Stimulated activated naive CD8-positive, alpha-beta T cell treated with anti-CD3 and anti-CD28 coated beads, Interleukin-15, amount 100 ng/mL, for 72 hours (primary cell): ENCODE data around the gene ITK.

Experiments used
- ATAC-seq: fragments of 150-1000 bp; cut with Tn5 transposase; 2 replicates; pipeline ENCODE4 v1.10.0; 2021; ENCODE audit warnings: mild to moderate bottlenecking, moderate library complexity
- DNase-seq, 2 donors: peaks; one replicate each; pipeline ENCODE4 v3.0.0; 2021 to 2022
- H3K27ac Mint-ChIP-seq, 2 donors: one replicate each; pipeline ENCODE4 v1.8.0; 2022; ENCODE audit warnings: mild to moderate bottlenecking in 2 of 2, mixed read lengths in 2 of 2, moderate library complexity in 2 of 2
- H3K27me3 Mint-ChIP-seq: one replicate; pipeline ENCODE4 v1.8.0; 2022; ENCODE audit warnings: mixed read lengths
- H3K4me1 Mint-ChIP-seq: one replicate; pipeline ENCODE4 v1.8.0; 2022; ENCODE audit warnings: mild to moderate bottlenecking, mixed read lengths
- H3K4me3 Mint-ChIP-seq, 2 donors: one replicate each; pipeline ENCODE4 v1.8.0; 2022; ENCODE audit warnings: mild to moderate bottlenecking in 2 of 2, mixed read lengths in 2 of 2, moderate library complexity in 1 of 2
- H3K9me3 Mint-ChIP-seq, 2 donors: one replicate each; pipeline ENCODE4 v1.8.0; 2022; ENCODE audit warnings: mixed read lengths in 2 of 2

ITK gene

DNA sequence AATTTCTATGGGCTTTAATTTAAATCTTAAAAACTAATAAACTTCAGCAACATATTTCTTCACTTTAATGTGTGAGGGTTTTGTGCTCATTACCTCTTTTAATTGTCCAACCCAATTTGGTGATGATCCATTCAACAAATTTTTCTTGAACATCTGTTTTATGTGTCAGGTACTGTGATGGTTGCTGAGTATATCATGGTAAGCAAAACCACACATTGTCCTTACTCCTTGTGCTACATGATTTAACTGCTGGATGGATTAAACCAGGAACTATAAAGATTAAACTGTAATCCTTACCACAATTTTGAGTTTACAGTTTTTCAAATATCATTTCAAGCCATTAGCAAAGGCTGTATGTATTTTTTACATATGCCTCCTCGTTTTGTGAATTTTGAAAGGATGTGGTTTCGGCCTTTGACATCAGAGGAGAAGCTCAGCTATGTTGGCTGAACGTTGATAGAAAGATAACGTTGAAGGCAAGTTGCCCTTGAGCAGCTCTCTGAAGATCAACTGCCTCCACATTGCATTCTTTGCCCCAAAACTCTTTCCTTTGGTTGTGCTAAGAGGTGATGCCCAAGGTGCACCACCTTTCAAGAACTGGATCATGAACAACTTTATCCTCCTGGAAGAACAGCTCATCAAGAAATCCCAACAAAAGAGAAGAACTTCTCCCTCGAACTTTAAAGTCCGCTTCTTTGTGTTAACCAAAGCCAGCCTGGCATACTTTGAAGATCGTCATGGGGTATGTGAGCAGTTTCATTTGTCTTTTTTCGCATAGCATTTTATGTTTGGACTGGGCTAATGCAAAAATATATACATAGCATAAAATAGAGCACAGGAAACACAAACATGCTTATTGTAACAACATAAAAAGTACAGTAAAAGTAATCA is at the start of gene ITK:
Gene ITK, plus strand, starts transcription at position 467 of the 891 bp plus-strand sequence. Its CDS starts 138 bp downstream, at position 605.
- H3K9me3 Mint-ChIP-seq, result peaks cover 0 to 8% of the 10 kb centered on the region in 2 donors
- no peaks in the 10 kb centered on the region for H3K27me3 Mint-ChIP-seq
- H3K4me1 Mint-ChIP-seq, result peaks cover 49% of the 10 kb centered on the region
- H3K27ac Mint-ChIP-seq, result peak within 1 kb of the TSS; percentile 99 to 100
- DNase-seq (peak; percentile 45 to 59), ATAC-seq (peak; percentile 76)
- H3K4me3 Mint-ChIP-seq, result peak within 1 kb of the TSS; percentile 87 to 97

DNA sequence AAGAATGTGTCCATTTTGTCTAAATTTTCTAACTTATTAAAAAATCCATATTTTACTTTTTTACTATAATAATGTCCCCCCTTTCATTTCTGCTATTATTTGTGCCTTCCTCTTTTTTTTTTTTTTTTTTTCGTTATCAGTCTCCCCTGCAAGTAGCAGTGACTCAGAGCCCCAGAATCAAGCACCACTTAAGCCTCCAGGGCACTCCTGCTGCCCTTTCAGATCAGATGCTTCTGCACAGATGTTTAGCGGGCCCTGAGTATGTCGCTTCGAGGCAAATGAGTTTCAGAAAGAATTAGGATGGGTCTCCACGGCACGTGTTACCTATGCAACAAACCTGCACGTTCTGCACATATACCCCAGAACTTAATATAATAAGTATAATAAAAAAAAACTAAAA is 49.7 kb upstream of the ITK start:
- no peaks in the 10 kb centered on the region for H3K27me3 Mint-ChIP-seq
- no peak for ATAC-seq
- peak overlapping the region in 1 of 2 donors; percentile 6 for H3K27ac Mint-ChIP-seq
- H3K4me3 Mint-ChIP-seq, result no peak overlapping the region
- peaks cover 0 to 3% of the 10 kb centered on the region in 2 donors for H3K9me3 Mint-ChIP-seq
- H3K4me1 Mint-ChIP-seq, result peaks cover 37% of the 10 kb centered on the region
- no peak for DNase-seq

DNA sequence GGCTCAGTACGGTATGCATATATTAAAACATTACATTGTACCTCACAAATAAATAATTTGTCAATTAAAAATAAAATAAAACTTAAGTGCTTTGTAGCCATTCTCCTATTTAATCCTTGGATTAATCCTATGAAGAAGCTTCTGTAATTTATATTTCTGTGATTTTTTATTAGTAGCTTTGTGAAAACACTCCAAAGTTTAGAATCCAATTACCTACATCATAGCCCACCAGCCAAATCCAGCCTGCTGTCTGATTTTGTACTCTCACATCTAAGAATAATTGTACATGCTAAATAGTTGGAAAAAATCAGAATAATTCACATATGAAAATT is 48.4 kb upstream of the ITK start:
- H3K4me1 Mint-ChIP-seq, result peaks cover 46% of the 10 kb centered on the region

GRCh38 chr5:157137691-157138090 is 42.9 kb upstream of the ITK start:
- DNase-seq (no peak), ATAC-seq (no peak)
- no peak overlapping the region for H3K27ac Mint-ChIP-seq
- peaks cover 59% of the 10 kb centered on the region for H3K4me1 Mint-ChIP-seq
- H3K4me3 Mint-ChIP-seq, result no peak overlapping the region
- H3K9me3 Mint-ChIP-seq, result no peaks in the 10 kb centered on the region
- H3K27me3 Mint-ChIP-seq, result no peaks in the 10 kb centered on the region

More for the DNA sequence above, 48.4 kb upstream of the ITK start:
- H3K27me3 Mint-ChIP-seq, result no peaks in the 10 kb centered on the region
- H3K9me3 Mint-ChIP-seq, result no peaks in the 10 kb centered on the region
- no peak for ATAC-seq
- DNase-seq, result no peak
- no peak overlapping the region for H3K4me3 Mint-ChIP-seq
- H3K27ac Mint-ChIP-seq, result no peak overlapping the region

DNA sequence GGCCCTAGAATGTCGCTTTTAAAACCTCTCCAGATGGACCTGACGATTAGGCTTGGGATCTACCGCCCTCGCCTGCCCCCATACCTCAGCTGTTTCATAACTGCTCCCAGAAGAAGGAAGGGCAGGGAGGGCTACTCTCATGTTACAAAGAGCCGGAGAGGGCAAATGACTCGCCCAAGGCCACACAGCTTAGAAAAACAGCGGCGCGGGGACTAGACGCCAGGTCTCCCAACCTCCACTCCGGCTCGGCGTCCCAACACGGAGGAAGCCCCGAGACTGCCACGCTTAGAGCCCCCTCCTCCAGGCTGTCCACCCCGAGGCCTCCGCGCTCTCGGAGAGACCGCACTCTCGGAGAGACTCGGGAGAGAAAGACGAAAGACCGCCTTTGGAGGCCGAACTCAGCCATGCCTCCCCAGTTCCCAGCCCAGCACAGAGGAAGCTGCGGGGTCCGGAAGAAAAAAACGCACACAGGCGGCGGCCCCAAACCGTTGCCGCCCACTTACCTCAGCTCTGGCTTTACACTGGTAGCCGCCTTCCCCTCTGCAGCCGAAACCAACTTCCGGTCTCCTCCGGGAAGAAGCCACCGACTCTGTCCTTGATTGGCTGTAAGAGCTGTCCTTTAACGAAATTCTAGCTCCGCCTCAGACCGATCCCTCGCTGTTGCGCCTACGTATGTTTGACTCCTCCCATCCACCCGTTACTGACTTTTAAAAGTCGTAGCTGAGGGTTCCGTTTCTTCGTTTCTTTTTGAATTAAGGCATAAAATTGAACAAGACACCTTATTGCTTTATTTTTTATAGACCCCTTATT is 38.1 kb upstream of the ITK start, which contains the start of gene MED7:
Gene MED7, minus strand, starts transcription at position 549 of the 810 bp plus-strand sequence. CDS start 3,434 bp downstream, outside the sequence.
- peak within 1 kb of the TSS; percentile 96 to 98 for H3K27ac Mint-ChIP-seq
- ATAC-seq (peak; percentile 99), DNase-seq (peak; percentile 93 to 97)
- no peaks in the 10 kb centered on the region for H3K9me3 Mint-ChIP-seq
- H3K27me3 Mint-ChIP-seq, result no peaks in the 10 kb centered on the region
- H3K4me3 Mint-ChIP-seq, result peak within 1 kb of the TSS; percentile 90 to 97
- peaks cover 39% of the 10 kb centered on the region for H3K4me1 Mint-ChIP-seq

DNA sequence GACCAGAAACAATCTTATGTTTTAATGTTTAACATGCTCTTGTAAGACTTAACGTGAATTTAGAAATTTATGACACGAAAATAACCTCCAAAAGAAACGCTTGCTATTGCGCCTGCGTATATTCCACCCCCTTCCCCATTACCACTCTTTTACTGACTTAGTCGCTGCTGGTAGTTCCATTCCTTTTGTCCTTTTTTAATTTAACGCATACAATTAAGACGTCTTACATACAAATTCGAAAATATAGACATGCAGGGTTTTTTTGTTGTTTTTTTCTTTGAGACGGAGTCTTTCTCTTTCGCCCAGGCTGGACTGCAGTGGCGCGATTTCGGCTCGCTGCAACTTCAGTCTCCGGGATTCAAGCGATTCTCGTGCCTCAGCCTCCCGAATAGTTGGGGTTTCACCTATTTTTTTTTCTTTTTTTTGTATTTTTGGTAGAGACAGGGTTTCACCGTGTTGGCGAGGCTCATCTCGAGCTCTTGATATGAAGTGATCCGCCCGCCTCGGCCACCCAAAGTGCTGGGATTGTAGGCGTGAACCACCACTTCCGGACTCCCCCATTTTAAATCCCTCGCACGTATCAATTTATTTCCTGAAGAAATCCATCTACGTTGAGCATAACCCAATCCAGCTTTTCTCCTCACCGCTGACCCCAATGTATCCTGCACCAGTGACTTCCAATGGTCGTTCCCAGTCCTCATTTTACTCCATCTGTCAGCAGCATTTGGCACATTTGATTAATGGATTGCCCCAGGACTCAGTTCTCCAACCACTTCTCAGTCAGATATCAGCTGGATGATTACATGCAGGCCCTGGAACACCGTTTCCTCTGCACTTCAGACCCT is 37.3 kb upstream of the ITK start:
- Mint-ChIP-seq H3K27me3 (no peaks in the 10 kb centered on the region), H3K4me3 (peak overlapping the region; percentile 90 to 97), H3K4me1 (peaks cover 44% of the 10 kb centered on the region), H3K9me3 (no peaks in the 10 kb centered on the region), H3K27ac (peak overlapping the region; percentile 96 to 98)
- peak; percentile 38 to 70 for DNase-seq
- peak; percentile 55 for ATAC-seq

- no peaks in the 10 kb centered on the region for H3K27me3 Mint-ChIP-seq
- peak overlapping the region; percentile 4 to 11 for H3K4me3 Mint-ChIP-seq
- ATAC-seq, result peak; percentile 64
- H3K27ac Mint-ChIP-seq, result peak overlapping the region in 1 of 2 donors; percentile 37
- H3K4me1 Mint-ChIP-seq, result peaks cover 60% of the 10 kb centered on the region
- peak; percentile 77 to 80 for DNase-seq
- no peaks in the 10 kb centered on the region for H3K9me3 Mint-ChIP-seq
Measured at GRCh38 chr5:157148734-157149615, 31.7 kb upstream of the ITK start.

DNA sequence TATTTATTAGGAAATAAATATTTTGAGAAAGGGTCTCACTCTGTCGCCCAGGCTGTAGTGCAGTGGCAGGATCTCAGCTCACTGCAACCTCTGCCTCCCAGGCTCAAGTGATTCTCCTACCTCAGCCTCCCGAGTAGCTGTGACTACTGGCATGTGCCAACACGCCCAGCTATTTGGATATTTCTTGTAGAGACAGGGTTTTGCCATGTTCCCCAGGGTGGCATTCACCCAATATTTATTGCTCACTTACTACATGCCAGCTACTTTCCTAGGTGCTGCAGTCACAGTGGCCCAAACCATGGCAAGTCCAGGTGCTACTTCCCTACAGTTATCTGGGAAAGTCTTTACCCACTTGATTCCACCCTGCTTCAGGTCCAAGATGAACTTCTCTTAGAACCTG is 29.6 kb upstream of the ITK start:
- Mint-ChIP-seq H3K4me1 (peaks cover 76% of the 10 kb centered on the region), H3K4me3 (peak overlapping the region; percentile 44 to 66), H3K27me3 (no peaks in the 10 kb centered on the region), H3K27ac (peak overlapping the region; percentile 76 to 91), H3K9me3 (no peaks in the 10 kb centered on the region)
- ATAC-seq (no peak), DNase-seq (no peak)

GRCh38 chr5:157155297-157155696 is 25.3 kb upstream of the ITK start:
- Mint-ChIP-seq H3K4me1 (peaks cover 92% of the 10 kb centered on the region), H3K9me3 (peaks cover 0 to 5% of the 10 kb centered on the region in 2 donors), H3K27me3 (no peaks in the 10 kb centered on the region), H3K4me3 (peak overlapping the region; percentile 78 to 85), H3K27ac (peak overlapping the region; percentile 96 to 97)
- DNase-seq, result no peak
- ATAC-seq, result no peak

- Mint-ChIP-seq H3K4me1 (peaks cover 88% of the 10 kb centered on the region), H3K9me3 (peaks cover 0 to 5% of the 10 kb centered on the region in 2 donors), H3K27ac (peak overlapping the region in 1 of 2 donors; percentile 36), H3K27me3 (no peaks in the 10 kb centered on the region), H3K4me3 (peak overlapping the region in 1 of 2 donors; percentile 26)
- ATAC-seq, result no peak
- DNase-seq, result no peak
Measured at GRCh38 chr5:157157293-157157891, 23.2 kb upstream of the ITK start.

DNA sequence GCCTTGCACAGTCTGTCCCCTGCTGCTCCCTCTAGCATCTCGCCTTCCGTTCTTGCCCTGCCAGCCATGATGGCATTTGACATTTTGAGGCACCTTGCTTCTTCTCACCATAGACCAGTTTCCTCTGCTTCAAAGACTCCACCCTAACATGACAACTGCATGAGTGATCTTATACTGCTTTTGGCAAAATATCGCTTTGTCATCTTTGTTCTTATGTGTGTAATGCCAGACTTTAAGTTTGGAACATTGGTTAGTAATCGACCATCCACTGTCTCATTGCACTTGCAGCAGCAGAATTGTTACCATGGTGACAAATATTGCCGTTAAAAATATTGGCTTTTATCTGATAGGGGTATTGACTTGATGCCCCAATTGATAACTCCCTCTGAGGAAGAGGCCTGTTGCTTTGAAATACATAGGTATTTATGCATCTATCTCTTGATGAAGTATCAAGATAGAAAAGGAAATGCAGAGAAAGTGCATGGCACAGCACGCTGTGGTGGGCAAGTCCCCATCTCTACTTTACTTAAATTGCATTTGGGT is 21.4 kb upstream of the ITK start:
- H3K9me3 Mint-ChIP-seq, result peaks cover 0 to 5% of the 10 kb centered on the region in 2 donors
- no peak for DNase-seq
- H3K4me1 Mint-ChIP-seq, result peaks cover 79% of the 10 kb centered on the region
- H3K4me3 Mint-ChIP-seq, result peak overlapping the region; percentile 63 to 81
- peak overlapping the region; percentile 90 to 96 for H3K27ac Mint-ChIP-seq
- peak; percentile 78 for ATAC-seq
- H3K27me3 Mint-ChIP-seq, result no peaks in the 10 kb centered on the region

- peaks cover 0 to 5% of the 10 kb centered on the region in 2 donors for H3K9me3 Mint-ChIP-seq
- H3K27ac Mint-ChIP-seq, result peak overlapping the region; percentile 90 to 96
- ATAC-seq, result peak; percentile 62
- peaks cover 76% of the 10 kb centered on the region for H3K4me1 Mint-ChIP-seq
- DNase-seq, result peak in 1 of 2 donors; percentile 48
- H3K27me3 Mint-ChIP-seq, result no peaks in the 10 kb centered on the region
- peak overlapping the region; percentile 63 to 81 for H3K4me3 Mint-ChIP-seq
Measured at GRCh38 chr5:157160001-157160400, 20.6 kb upstream of the ITK start.

GRCh38 chr5:157161996-157162395 is 18.6 kb upstream of the ITK start:
- Mint-ChIP-seq H3K27ac (no peak overlapping the region), H3K9me3 (no peaks in the 10 kb centered on the region), H3K4me3 (no peak overlapping the region), H3K4me1 (peaks cover 77% of the 10 kb centered on the region), H3K27me3 (no peaks in the 10 kb centered on the region)
- DNase-seq (no peak), ATAC-seq (no peak)
